Suprapubic skin (tissue), 4 donors: Measurements from ENCODE around the gene EYS. TPM values are rescaled to one million over a fixed set of nuclear protein-coding genes. Genes with fewer than 3 reads are reported as not detected.

ENCODE experiments used
- DNase-seq, 2 donors: peaks; one replicate each; pipeline ENCODE4 v3.0.0-alpha.2; 2019; ENCODE audit warnings: low spot score in 2 of 2
- H3K27ac ChIP-seq: fragments of 200-600 bp; sonication (generic); one replicate; pipeline ENCODE4 v1.5.1; 2019
- H3K27me3 ChIP-seq: fragments of 200-600 bp; sonication (generic); one replicate; pipeline ENCODE4 v1.5.1; 2019
- H3K36me3 ChIP-seq: fragments of 200-600 bp; sonication (generic); one replicate; pipeline ENCODE4 v1.5.1; 2019
- H3K4me1 ChIP-seq: fragments of 200-600 bp; sonication (generic); one replicate; pipeline ENCODE4 v1.5.1; 2019
- H3K4me3 ChIP-seq: fragments of 200-600 bp; sonication (generic); one replicate; pipeline ENCODE4 v1.5.1; 2019; ENCODE audit warnings: mild to moderate bottlenecking
- H3K9me3 ChIP-seq: fragments of 200-600 bp; sonication (generic); one replicate; pipeline ENCODE4 v1.5.1; 2019
- EP300 ChIP-seq: sonication (generic); formaldehyde crosslinking; IDR thresholded peaks from one replicate; pipeline ENCODE4 v1.6.1; 2017; ENCODE audit warnings: antibody characterized with exemption
- POLR2A ChIP-seq, 2 donors: fragments of 450-650 bp; IDR thresholded peaks; one replicate each; pipeline ENCODE4 v1.6.1; 2017; ENCODE audit warnings: antibody characterized with exemption in 2 of 2, mild to moderate bottlenecking in 2 of 2, moderate library complexity in 2 of 2
- POLR2AphosphoS5 ChIP-seq, 3 donors: sonication (generic); formaldehyde crosslinking; IDR thresholded peaks; one replicate each; pipeline ENCODE4 v1.6.1; 2017; ENCODE audit warnings: antibody characterized with exemption in 3 of 3
- WGBS: methylation state at CpG from one replicate; pipeline ENCODE4 v1.1.5; 2018; 5-methylcytosine and 5-hydroxymethylcytosine counted together
- total RNA-seq, 4 donors: library from RNA; depleted of rRNA; stranded (reverse); fragments of >200 nt; gene quantifications; one replicate each; pipeline ENCODE4 v1.1.0, GENCODE V29; 2016
- TF ChIP-seq, protein P1 (sequence below), 2 donors: fragments of 200-600 bp in 1 of 2; fragments of 450-650 bp in 1 of 2; sonication (generic) in 1 of 2; IDR thresholded peaks; one replicate each; pipeline ENCODE4 v1.5.1; 2016 to 2019; ENCODE audit warnings: antibody characterized with exemption in 2 of 2, mild to moderate bottlenecking in 1 of 2, moderate library complexity in 1 of 2

The EYS gene
- total RNA-seq, 4 donors from 2014 or later, result not detected

DNA sequence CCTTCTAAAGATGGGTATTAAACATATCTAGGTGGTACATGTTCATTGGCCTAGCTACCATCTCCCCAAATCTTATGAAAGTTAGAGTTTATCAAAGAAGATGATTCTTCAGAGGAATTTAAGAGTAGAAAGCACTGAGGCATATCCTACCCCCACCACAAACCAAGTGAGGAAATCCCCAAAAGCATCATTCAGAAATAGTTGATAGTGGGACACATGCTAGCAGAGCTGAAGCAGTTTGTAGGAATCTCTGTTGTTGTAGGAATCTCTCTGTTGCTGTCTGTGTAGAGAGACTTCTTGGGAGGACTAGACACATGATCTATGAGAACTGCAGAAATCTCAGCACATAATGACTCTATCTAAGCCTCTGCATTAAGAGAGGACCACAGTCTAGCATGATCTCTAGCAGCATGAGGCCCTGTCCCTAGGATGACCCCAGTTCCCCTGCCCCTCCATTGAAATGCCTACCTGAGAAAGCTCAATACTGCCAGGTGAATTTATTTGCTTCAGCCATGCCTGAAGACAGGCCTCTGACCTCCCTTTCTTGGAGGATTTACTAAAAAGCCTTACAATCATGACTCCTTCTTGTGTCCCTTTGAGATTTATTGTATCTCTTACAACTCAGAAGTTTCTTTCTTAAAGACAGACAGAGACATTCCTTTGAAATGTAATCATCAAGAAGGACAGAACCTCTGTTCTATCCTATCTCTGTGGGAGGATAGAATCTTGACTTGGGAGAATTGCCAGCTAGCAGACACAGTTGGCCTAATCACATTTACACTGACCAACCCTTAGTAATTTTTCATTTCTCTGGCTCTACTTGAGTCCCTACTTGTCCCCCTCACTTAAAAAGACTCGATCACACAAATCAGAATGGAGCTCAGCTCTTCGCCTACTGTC is 1489.1 kb downstream of the EYS start:
- Histone ChIP-seq H3K9me3 (no peaks in the 10 kb centered on the region), H3K27ac (no peak overlapping the region), H3K36me3 (no peaks in the 10 kb centered on the region), H3K4me3 (no peak overlapping the region), H3K27me3 (no peaks in the 10 kb centered on the region), H3K4me1 (no peaks in the 10 kb centered on the region)
- DNase-seq, result no peak
- 79% methylated on average over 2 of the region's 2 CpGs for WGBS
- TF ChIP-seq, protein P1, sequence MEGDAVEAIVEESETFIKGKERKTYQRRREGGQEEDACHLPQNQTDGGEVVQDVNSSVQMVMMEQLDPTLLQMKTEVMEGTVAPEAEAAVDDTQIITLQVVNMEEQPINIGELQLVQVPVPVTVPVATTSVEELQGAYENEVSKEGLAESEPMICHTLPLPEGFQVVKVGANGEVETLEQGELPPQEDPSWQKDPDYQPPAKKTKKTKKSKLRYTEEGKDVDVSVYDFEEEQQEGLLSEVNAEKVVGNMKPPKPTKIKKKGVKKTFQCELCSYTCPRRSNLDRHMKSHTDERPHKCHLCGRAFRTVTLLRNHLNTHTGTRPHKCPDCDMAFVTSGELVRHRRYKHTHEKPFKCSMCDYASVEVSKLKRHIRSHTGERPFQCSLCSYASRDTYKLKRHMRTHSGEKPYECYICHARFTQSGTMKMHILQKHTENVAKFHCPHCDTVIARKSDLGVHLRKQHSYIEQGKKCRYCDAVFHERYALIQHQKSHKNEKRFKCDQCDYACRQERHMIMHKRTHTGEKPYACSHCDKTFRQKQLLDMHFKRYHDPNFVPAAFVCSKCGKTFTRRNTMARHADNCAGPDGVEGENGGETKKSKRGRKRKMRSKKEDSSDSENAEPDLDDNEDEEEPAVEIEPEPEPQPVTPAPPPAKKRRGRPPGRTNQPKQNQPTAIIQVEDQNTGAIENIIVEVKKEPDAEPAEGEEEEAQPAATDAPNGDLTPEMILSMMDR (IDR thresholded peaks at IDR 0.05), result no peak
- TF ChIP-seq POLR2AphosphoS5 (IDR thresholded peaks at IDR 0.05) (no peak), POLR2A (IDR thresholded peaks at IDR 0.05) (no peak), EP300 (no peak)

DNA sequence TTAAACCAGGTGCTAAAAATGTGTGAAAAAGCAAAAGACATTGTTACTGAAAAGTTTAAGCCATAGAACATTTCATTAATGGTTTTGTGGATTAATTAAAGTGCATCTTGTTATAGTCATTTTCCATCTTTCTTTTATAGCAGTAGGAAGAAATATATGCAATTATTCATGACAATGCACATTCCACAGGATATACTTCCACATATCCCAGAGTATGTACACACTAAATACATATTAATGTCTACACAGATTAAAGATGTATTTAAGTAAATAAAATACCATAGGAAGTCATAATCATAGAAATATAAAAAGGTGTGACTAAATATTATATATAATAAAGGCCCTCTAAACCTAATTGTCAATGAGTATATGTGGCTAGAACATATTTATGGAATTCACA is 1492.7 kb downstream of the EYS start:
- H3K27me3 ChIP-seq, result no peaks in the 10 kb centered on the region
- H3K27ac ChIP-seq, result no peak overlapping the region
- no peaks in the 10 kb centered on the region for H3K36me3 ChIP-seq
- H3K9me3 ChIP-seq, result no peaks in the 10 kb centered on the region
- DNase-seq, result no peak
- TF ChIP-seq, protein P1 (IDR thresholded peaks at IDR 0.05), result no peak
- TF ChIP-seq POLR2A (IDR thresholded peaks at IDR 0.05) (no peak), EP300 (no peak), POLR2AphosphoS5 (IDR thresholded peaks at IDR 0.05) (no peak)
- H3K4me1 ChIP-seq, result no peaks in the 10 kb centered on the region
- no peak overlapping the region for H3K4me3 ChIP-seq

DNA sequence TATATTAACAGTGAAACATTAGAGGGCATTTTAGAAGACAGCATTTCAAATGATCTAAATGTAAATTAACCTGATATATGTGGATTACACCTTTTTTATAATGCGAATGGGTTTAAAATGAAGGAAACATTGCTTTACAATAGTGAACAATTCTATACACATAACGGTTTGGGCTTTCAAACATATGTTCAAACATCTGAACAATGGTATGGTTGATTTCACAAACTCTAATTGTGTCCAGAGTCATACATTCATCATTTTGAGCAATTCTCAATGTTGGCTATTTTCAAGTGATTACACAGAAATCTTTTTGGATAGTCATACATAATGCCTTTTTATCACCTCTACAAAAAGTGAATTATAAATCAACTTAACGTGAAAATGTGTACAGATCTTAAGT is 1493.3 kb downstream of the EYS start:
- DNase-seq, result no peak
- Histone ChIP-seq H3K9me3 (no peaks in the 10 kb centered on the region), H3K27ac (no peak overlapping the region), H3K4me3 (no peak overlapping the region), H3K36me3 (no peaks in the 10 kb centered on the region), H3K27me3 (no peaks in the 10 kb centered on the region), H3K4me1 (no peaks in the 10 kb centered on the region)
- WGBS, result 39% methylated on average over 3 of the region's 3 CpGs
- TF ChIP-seq, protein P1 (IDR thresholded peaks at IDR 0.05), result no peak
- TF ChIP-seq POLR2A (IDR thresholded peaks at IDR 0.05), result no peak
- no peak for TF ChIP-seq EP300
- TF ChIP-seq POLR2AphosphoS5 (IDR thresholded peaks at IDR 0.05), result no peak

DNA sequence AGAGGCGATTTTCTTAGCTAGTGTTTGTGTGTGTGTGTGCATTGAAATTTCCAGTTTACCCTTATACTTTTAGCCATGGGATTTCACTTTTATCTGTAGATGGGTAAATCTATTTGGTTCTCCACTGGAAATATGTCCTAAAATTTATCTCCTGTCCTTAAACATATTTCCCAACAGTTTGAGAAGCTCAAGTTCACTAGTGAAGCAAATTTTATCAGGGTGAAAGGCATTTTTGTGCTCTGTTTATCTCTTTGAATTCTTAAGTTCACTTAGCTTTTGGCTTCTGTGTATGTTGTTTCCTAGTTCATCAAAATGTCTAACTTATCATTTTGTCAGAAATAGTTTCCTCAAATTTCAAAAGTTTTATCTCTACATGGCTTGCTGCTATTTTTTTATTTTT is 1509.8 kb downstream of the EYS start:
- Histone ChIP-seq H3K36me3 (no peaks in the 10 kb centered on the region), H3K4me1 (no peaks in the 10 kb centered on the region), H3K9me3 (no peaks in the 10 kb centered on the region), H3K27ac (no peak overlapping the region), H3K27me3 (no peaks in the 10 kb centered on the region), H3K4me3 (no peak overlapping the region)
- no peak for DNase-seq
- TF ChIP-seq POLR2AphosphoS5 (IDR thresholded peaks at IDR 0.05), result no peak
- TF ChIP-seq, protein P1 (IDR thresholded peaks at IDR 0.05), result no peak
- no peak for TF ChIP-seq POLR2A (IDR thresholded peaks at IDR 0.05)
- TF ChIP-seq EP300, result no peak
- WGBS, result 96% methylated on average over 1 of the region's 1 CpG

DNA sequence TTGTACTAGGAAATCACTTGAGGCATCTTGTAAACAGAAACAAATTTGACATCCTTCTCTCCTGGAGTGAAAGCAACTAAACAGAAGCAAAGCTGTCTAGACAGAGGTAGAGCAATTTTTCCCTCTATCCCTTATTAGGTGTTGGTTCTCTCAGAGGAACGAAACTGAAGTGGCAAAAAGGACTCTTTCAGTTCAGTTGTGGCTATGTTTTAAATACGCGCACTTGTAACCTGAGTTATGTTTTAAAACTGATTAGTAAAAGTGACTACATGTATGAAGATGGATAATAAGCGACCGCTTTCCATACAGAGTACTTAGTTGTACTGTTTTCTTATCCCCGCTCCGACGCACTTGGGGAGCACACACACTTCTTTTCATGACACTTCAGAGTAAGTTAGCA is 1520.4 kb downstream of the EYS start:
- Histone ChIP-seq H3K4me1 (no peaks in the 10 kb centered on the region), H3K36me3 (no peaks in the 10 kb centered on the region), H3K27ac (no peak overlapping the region), H3K27me3 (no peaks in the 10 kb centered on the region), H3K9me3 (peaks cover 2% of the 10 kb centered on the region), H3K4me3 (no peak overlapping the region)
- WGBS, result 94% methylated on average over 8 of the region's 8 CpGs
- no peak for DNase-seq
- TF ChIP-seq POLR2AphosphoS5 (IDR thresholded peaks at IDR 0.05) (no peak), EP300 (no peak), POLR2A (IDR thresholded peaks at IDR 0.05) (no peak)
- TF ChIP-seq, protein P1 (IDR thresholded peaks at IDR 0.05), result no peak
